HCT116 (cell line): ENCODE results near the gene SMG6.

Source experiments
- CEBPB ChIP-seq: IDR thresholded peaks from 2 replicates; pipeline ENCODE4 v1.6.1; 2012; ENCODE audit warnings: low read depth
- POLR2A ChIP-seq: IDR thresholded peaks from 2 replicates; pipeline ENCODE4 v1.7.0; 2011; ENCODE audit warnings: borderline replicate concordance; ENCODE audit not compliant: insufficient read depth, insufficient read length; ENCODE audit errors: extremely low read depth
- SP1 ChIP-seq: IDR thresholded peaks from 2 replicates; pipeline ENCODE4 v1.6.1; 2012; ENCODE audit warnings: low read depth
- YY1 ChIP-seq: IDR thresholded peaks from 2 replicates; pipeline ENCODE4 v1.6.1; 2011; ENCODE audit warnings: low read length, low read depth, moderate library complexity, mild to moderate bottlenecking; ENCODE audit not compliant: insufficient replicate concordance; ENCODE audit errors: extremely low read depth
- TF ChIP-seq, protein P1 (sequence below), 3 experiments: fragments of 200-600 bp in 1 of 3; sonication (generic) in 1 of 3; IDR thresholded peaks in 2 of 3; conservative IDR thresholded peaks in 1 of 3; 2 replicates each; pipeline ENCODE4 v1.5.1; 2012 to 2017; ENCODE audit warnings: low read depth in 2 of 3, low read length in 2 of 3, antibody characterized with exemption in 1 of 3, borderline replicate concordance in 1 of 3, control low read depth in 1 of 3, mild to moderate bottlenecking in 1 of 3, mixed read lengths in 1 of 3, mixed run types in 1 of 3, moderate library complexity in 1 of 3; ENCODE audit not compliant: insufficient read depth in 1 of 3

GRCh38 chr17:2059547-2060384 lies 243.8 kb downstream of the SMG6 start:
- TF ChIP-seq, protein P1, sequence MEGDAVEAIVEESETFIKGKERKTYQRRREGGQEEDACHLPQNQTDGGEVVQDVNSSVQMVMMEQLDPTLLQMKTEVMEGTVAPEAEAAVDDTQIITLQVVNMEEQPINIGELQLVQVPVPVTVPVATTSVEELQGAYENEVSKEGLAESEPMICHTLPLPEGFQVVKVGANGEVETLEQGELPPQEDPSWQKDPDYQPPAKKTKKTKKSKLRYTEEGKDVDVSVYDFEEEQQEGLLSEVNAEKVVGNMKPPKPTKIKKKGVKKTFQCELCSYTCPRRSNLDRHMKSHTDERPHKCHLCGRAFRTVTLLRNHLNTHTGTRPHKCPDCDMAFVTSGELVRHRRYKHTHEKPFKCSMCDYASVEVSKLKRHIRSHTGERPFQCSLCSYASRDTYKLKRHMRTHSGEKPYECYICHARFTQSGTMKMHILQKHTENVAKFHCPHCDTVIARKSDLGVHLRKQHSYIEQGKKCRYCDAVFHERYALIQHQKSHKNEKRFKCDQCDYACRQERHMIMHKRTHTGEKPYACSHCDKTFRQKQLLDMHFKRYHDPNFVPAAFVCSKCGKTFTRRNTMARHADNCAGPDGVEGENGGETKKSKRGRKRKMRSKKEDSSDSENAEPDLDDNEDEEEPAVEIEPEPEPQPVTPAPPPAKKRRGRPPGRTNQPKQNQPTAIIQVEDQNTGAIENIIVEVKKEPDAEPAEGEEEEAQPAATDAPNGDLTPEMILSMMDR (IDR thresholded peaks at IDR 0.05 in 2 of 3, conservative IDR thresholded peaks at IDR 0.05 in 1 of 3; ENCODE audit: borderline replicate concordance in 1 of 3, insufficient read depth in 1 of 3, low read depth in 2 of 3, low read length in 2 of 3): no peak
- no peak for TF ChIP-seq POLR2A
- TF ChIP-seq CEBPB: no peak
- TF ChIP-seq YY1: no peak
- no peak for TF ChIP-seq SP1
